ENCODE data around the gene GRID1. TPM values are rescaled to one million over a fixed set of nuclear protein-coding genes. Genes with fewer than 3 reads are reported as not detected.

GRID1 gene
- total and polyA plus RNA-seq, 10 of the 15 experiments (the other 5 are each of a cell fraction or from before 2014, with no cell fraction given): 0.04 to 0.62 (median 0.08) TPM; not detected in 5

DNA sequence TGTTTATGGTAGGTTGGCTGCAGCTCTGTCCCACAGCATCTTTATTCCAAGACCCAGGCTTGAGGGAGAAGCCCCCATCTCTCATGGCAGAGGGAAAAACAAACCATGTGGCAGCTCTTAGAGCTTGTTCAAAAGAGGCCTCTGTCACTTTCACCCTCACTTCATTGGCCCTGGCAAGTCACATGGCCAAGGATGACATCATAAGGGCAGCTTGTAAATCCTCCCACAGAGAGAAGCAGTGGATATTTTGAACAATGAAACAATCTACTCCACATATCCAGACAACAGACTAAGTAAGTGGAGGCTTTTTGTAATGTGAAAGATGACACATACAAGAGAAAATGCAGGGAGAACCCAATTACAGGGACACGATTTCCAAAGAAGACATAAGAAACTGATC, 108.1 kb downstream of the GRID1 start:
- no peak overlapping the region for H2AFZ ChIP-seq (ENCODE audit: control insufficient read depth, low read depth, low read length)
- no peak overlapping the region for H3K4me2 ChIP-seq (ENCODE audit: control insufficient read depth, insufficient read depth)
- 0% methylated on average over 1 of the region's 1 CpG for WGBS (ENCODE audit: insufficient coverage, insufficient replicate concordance, low lambda C conversion rate, missing lambda C conversion rate)
- POLR2A ChIA-PET: no interaction called here
- H3K36me3 ChIP-seq (ENCODE audit: control insufficient read depth in 2 of 2, insufficient read depth in 2 of 2, low read length in 1 of 2): no peaks in the 10 kb centered on the region
- H3K27me3 ChIP-seq (replicated peaks in 1 of 2; ENCODE audit: control insufficient read depth in 2 of 2, insufficient read depth in 2 of 2, low read length in 1 of 2): peaks cover 0 to 2% of the 10 kb centered on the region in 2 experiments; a peak in 2 of 4 replicates
- no TSS peak for BruUV-seq (replicated peaks)
- no peaks in the 10 kb centered on the region for H3K79me2 ChIP-seq (ENCODE audit: control insufficient read depth, insufficient read depth, low read length)
- H3K9ac ChIP-seq (ENCODE audit: control insufficient read depth, insufficient read depth, low read length): no peak overlapping the region
- no peaks in the 10 kb centered on the region for H3K9me3 ChIP-seq (replicated peaks; ENCODE audit: control insufficient read depth, insufficient read depth, low read length)
- no peaks in the 10 kb centered on the region for H3K4me1 ChIP-seq (ENCODE audit: control insufficient read depth, insufficient read depth, low read length)
- H4K20me1 ChIP-seq (ENCODE audit: control insufficient read depth, insufficient read depth): no peaks in the 10 kb centered on the region
- no peak for ATAC-seq
- no peak overlapping the region for H3K4me3 ChIP-seq
- no peak for DNase-seq (ENCODE audit: low read depth, low spot score)
- intact Hi-C loops (cut with micrococcal nuclease; ENCODE audit: unreplicated experiment) (no loop called here), in situ Hi-C loops (cut with MboI) (no loop called here)
- no peak for FAIRE-seq
- RAD21 ChIA-PET (ENCODE audit: unreplicated experiment): no interaction called here
- TF ChIP-seq BHLHE40 (IDR thresholded peaks at IDR 0.05; ENCODE audit: borderline replicate concordance in 1 of 2, low read depth in 2 of 2, low read length in 1 of 2) (no peak), CHD4 (IDR thresholded peaks at IDR 0.05) (no peak), NFIC (IDR thresholded peaks at IDR 0.05; ENCODE audit: low read depth, low read length) (no peak), NFYB (IDR thresholded peaks at IDR 0.05; ENCODE audit: insufficient read depth, low read depth, low read length) (peak; percentile 79)
- TF ChIP-seq, protein P1, sequence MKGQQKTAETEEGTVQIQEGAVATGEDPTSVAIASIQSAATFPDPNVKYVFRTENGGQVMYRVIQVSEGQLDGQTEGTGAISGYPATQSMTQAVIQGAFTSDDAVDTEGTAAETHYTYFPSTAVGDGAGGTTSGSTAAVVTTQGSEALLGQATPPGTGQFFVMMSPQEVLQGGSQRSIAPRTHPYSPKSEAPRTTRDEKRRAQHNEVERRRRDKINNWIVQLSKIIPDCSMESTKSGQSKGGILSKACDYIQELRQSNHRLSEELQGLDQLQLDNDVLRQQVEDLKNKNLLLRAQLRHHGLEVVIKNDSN (IDR thresholded peaks at IDR 0.05; ENCODE audit: borderline replicate concordance, extremely low read length, insufficient read depth, low read depth, low read length): peak; percentile 38
- no peak overlapping the region for H3K27ac ChIP-seq (ENCODE audit: control insufficient read depth, insufficient read depth)
- SMC1A ChIA-PET (ENCODE audit: uncharacterized antibody, unreplicated experiment): no interaction called here
- CTCF ChIA-PET: interaction anchor here (0.9 kb wide), 1 partner anchor 327 kb away, joined by 3 read pairs; no protein-coding TSS in a partner anchor

DNA sequence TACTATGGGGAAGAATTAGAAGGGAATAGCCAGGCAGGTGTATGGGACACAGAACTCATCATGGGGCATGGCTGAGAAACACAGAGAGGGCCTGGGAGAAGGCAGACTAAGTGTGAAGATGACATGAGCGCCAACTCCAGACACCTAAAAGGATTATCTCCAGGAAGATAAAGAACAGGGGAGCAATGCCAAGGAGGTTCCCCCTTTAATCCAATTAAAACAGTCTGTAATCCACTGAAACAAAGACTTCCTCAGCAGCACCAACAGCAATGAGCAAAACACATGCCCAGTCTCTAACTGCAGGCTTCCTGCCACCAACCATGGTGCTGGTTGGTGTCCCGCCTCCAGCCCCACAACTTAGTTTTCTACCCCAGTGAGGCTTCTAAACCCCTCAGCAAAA, 108.9 kb downstream of the GRID1 start:
- POLR2A ChIA-PET: no interaction called here
- peaks cover 0 to 2% of the 10 kb centered on the region in 2 experiments; a peak in 2 of 4 replicates for H3K27me3 ChIP-seq (replicated peaks in 1 of 2; ENCODE audit: control insufficient read depth in 2 of 2, insufficient read depth in 2 of 2, low read length in 1 of 2)
- no TSS peak for BruUV-seq (replicated peaks)
- no peaks in the 10 kb centered on the region for H3K4me1 ChIP-seq (ENCODE audit: control insufficient read depth, insufficient read depth, low read length)
- DNase-seq (ENCODE audit: low read depth, low spot score) (no peak), FAIRE-seq (no peak), ATAC-seq (no peak)
- H2AFZ ChIP-seq (ENCODE audit: control insufficient read depth, low read depth, low read length): no peak overlapping the region
- no peaks in the 10 kb centered on the region for H3K79me2 ChIP-seq (ENCODE audit: control insufficient read depth, insufficient read depth, low read length)
- no peak overlapping the region for H3K27ac ChIP-seq (ENCODE audit: control insufficient read depth, insufficient read depth)
- H3K9ac ChIP-seq (ENCODE audit: control insufficient read depth, insufficient read depth, low read length): no peak overlapping the region
- intact Hi-C loops (cut with micrococcal nuclease; ENCODE audit: unreplicated experiment): no loop called here
- CTCF ChIA-PET: no interaction called here
- H3K9me3 ChIP-seq (replicated peaks; ENCODE audit: control insufficient read depth, insufficient read depth, low read length): no peaks in the 10 kb centered on the region
- in situ Hi-C loops (cut with MboI): no loop called here
- H3K36me3 ChIP-seq (ENCODE audit: control insufficient read depth in 2 of 2, insufficient read depth in 2 of 2, low read length in 1 of 2): no peaks in the 10 kb centered on the region
- 0% methylated on average over 2 of the region's 2 CpGs for WGBS (ENCODE audit: insufficient coverage, insufficient replicate concordance, low lambda C conversion rate, missing lambda C conversion rate)
- SMC1A ChIA-PET (ENCODE audit: uncharacterized antibody, unreplicated experiment): no interaction called here
- RAD21 ChIA-PET (ENCODE audit: unreplicated experiment): no interaction called here
- no peak overlapping the region for H3K4me2 ChIP-seq (ENCODE audit: control insufficient read depth, insufficient read depth)
- TF ChIP-seq NR2F1 (conservative IDR thresholded peaks at IDR 0.05) (no peak), CREM (IDR thresholded peaks at IDR 0.05; ENCODE audit: low read depth) (no peak), ZNF622 (IDR thresholded peaks at IDR 0.05) (no peak), KLF5 (IDR thresholded peaks at IDR 0.05; ENCODE audit: partially characterized antibody) (no peak), POLR2AphosphoS5 (IDR thresholded peaks at IDR 0.05; ENCODE audit: low read length) (no peak), KAT2A (conservative IDR thresholded peaks at IDR 0.05; ENCODE audit: control insufficient read depth, low read depth, low read length) (no peak), RAD21 (IDR thresholded peaks at IDR 0.05; ENCODE audit: insufficient read depth, low read depth, low read length) (no peak), CHD1 (IDR thresholded peaks at IDR 0.05; ENCODE audit: low read depth, low read length) (no peak), CREB1 (IDR thresholded peaks at IDR 0.05; ENCODE audit: low read depth) (no peak)
- TF ChIP-seq, protein P2, sequence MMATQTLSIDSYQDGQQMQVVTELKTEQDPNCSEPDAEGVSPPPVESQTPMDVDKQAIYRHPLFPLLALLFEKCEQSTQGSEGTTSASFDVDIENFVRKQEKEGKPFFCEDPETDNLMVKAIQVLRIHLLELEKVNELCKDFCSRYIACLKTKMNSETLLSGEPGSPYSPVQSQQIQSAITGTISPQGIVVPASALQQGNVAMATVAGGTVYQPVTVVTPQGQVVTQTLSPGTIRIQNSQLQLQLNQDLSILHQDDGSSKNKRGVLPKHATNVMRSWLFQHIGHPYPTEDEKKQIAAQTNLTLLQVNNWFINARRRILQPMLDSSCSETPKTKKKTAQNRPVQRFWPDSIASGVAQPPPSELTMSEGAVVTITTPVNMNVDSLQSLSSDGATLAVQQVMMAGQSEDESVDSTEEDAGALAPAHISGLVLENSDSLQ (IDR thresholded peaks at IDR 0.05): no peak
- H3K4me3 ChIP-seq: no peak overlapping the region
- H4K20me1 ChIP-seq (ENCODE audit: control insufficient read depth, insufficient read depth): no peaks in the 10 kb centered on the region
